Measurements from ENCODE around the gene SUMF2.
"Not testable (repeated sequence)": the region's sequence is repeated elsewhere in the genome, so short reads cannot be mapped to it uniquely, and the experiment has no call there.

DNA sequence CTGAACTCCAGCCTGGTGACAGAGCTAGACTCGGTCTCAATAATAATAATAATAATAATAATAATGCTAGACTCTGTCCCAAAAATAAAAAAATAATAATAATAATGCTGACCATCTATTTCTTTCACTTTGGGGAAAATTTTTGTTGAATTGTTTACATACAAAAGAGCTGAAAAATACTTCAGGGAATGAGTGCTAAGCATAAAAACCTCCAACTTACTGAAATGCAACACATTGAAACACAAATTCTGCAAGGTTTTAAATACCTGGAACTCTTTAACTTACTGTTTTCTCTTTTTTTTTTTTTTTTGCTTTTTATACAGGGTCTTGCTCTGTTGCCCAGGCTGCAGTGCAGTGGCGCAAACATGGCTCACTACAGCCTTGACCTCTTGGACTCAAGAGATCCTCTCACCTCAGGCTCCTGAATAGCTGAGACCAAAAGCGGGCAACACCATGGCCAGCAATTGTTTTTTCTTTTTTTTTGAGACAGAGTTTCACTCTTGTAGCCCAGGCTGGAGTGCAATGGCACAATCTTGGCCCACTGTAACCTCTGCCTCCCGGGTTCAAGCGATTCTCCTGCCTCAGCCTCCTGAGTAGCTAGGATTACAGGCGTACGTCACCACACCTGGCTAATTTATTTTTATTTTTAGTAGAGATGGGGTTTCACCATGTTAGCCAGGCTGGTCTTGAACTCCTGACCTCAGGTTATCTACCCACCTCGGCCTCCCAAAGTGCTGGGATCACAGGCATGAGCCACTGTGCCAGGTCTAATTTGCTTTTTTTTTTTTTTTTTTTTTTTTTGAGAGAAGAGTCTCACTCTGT lies 34.3 kb downstream of the SUMF2 start:
- TF ChIP-seq, protein P1, sequence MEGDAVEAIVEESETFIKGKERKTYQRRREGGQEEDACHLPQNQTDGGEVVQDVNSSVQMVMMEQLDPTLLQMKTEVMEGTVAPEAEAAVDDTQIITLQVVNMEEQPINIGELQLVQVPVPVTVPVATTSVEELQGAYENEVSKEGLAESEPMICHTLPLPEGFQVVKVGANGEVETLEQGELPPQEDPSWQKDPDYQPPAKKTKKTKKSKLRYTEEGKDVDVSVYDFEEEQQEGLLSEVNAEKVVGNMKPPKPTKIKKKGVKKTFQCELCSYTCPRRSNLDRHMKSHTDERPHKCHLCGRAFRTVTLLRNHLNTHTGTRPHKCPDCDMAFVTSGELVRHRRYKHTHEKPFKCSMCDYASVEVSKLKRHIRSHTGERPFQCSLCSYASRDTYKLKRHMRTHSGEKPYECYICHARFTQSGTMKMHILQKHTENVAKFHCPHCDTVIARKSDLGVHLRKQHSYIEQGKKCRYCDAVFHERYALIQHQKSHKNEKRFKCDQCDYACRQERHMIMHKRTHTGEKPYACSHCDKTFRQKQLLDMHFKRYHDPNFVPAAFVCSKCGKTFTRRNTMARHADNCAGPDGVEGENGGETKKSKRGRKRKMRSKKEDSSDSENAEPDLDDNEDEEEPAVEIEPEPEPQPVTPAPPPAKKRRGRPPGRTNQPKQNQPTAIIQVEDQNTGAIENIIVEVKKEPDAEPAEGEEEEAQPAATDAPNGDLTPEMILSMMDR (IDR thresholded peaks at IDR 0.05) = not testable (repeated sequence)
- not testable (repeated sequence) for TF ChIP-seq POLR2A, EP300, POLR2AphosphoS5 (IDR thresholded peaks at IDR 0.05)
